ENCODE measurements around the gene BLM. TPM values are rescaled to one million over a fixed set of nuclear protein-coding genes. Genes with fewer than 3 reads are reported as not detected.

BLM gene
- total and polyA plus RNA-seq, 4 donors, result 2.2 to 8.7 (median 3.8) TPM

GRCh38 chr15:90862487-90862886 lies 145.3 kb downstream of the BLM start:
- WGBS, 2 donors, result 93 to 94% methylated on average over 6 of the region's 6 CpGs
- Histone ChIP-seq H3K27me3 (ENCODE audit: control insufficient read depth in 3 of 3, insufficient read depth in 3 of 3, low read length in 2 of 3) (no peaks in the 10 kb centered on the region), H3K27ac (ENCODE audit: low read depth in 1 of 2, low read length in 1 of 2) (no peak overlapping the region), H3K36me3 (ENCODE audit: control insufficient read depth in 4 of 4, insufficient read depth in 4 of 4, low read length in 4 of 4) (no peaks in the 10 kb centered on the region), H3K4me1 (ENCODE audit: control insufficient read depth in 5 of 5, insufficient read depth in 5 of 5, low read length in 5 of 5) (peaks cover 0 to 10% (median 0%) of the 10 kb centered on the region in 5 donors), H3K4me3 (no peak overlapping the region), H3K9ac (ENCODE audit: insufficient read depth in 1 of 2, low read length in 2 of 2) (no peak overlapping the region), H3K9me3 (ENCODE audit: control insufficient read depth in 4 of 4, insufficient read depth in 3 of 4, low read length in 3 of 4) (no peaks in the 10 kb centered on the region)
- ATAC-seq (ENCODE audit: insufficient read depth, low FRiP score), result no peak
- no peak for TF ChIP-seq CTCF (IDR thresholded peaks at IDR 0.05; ENCODE audit: control extremely low read depth, extremely low read depth)
- DNase-seq, result no peak

- Histone ChIP-seq H3K36me3 (ENCODE audit: control insufficient read depth in 4 of 4, insufficient read depth in 4 of 4, low read length in 4 of 4) (no peaks in the 10 kb centered on the region), H3K9ac (ENCODE audit: insufficient read depth in 1 of 2, low read length in 2 of 2) (no peak overlapping the region), H3K9me3 (ENCODE audit: control insufficient read depth in 4 of 4, insufficient read depth in 3 of 4, low read length in 3 of 4) (no peaks in the 10 kb centered on the region), H3K27ac (ENCODE audit: low read depth in 1 of 2, low read length in 1 of 2) (peak overlapping the region in 1 of 2 donors; percentile 73), H3K27me3 (ENCODE audit: control insufficient read depth in 3 of 3, insufficient read depth in 3 of 3, low read length in 2 of 3) (no peaks in the 10 kb centered on the region), H3K4me3 (no peak overlapping the region), H3K4me1 (ENCODE audit: control insufficient read depth in 5 of 5, insufficient read depth in 5 of 5, low read length in 5 of 5) (peaks cover 0 to 11% (median 0%) of the 10 kb centered on the region in 5 donors)
- 37 to 58% methylated on average over 5 of the region's 5 CpGs for WGBS, 2 donors
- TF ChIP-seq CTCF (IDR thresholded peaks at IDR 0.05; ENCODE audit: control extremely low read depth, extremely low read depth), result no peak
- DNase-seq, result no peak
- ATAC-seq (ENCODE audit: insufficient read depth, low FRiP score), result peak; percentile 43
Observed at GRCh38 chr15:90862964-90863778, 146.0 kb downstream of the BLM start.

GRCh38 chr15:90863987-90864386 lies 146.8 kb downstream of the BLM start:
- Histone ChIP-seq H3K4me1 (ENCODE audit: control insufficient read depth in 5 of 5, insufficient read depth in 5 of 5, low read length in 5 of 5) (peaks cover 0 to 18% (median under 1%) of the 10 kb centered on the region in 5 donors), H3K9me3 (ENCODE audit: control insufficient read depth in 4 of 4, insufficient read depth in 3 of 4, low read length in 3 of 4) (no peaks in the 10 kb centered on the region), H3K9ac (ENCODE audit: insufficient read depth in 1 of 2, low read length in 2 of 2) (no peak overlapping the region), H3K36me3 (ENCODE audit: control insufficient read depth in 4 of 4, insufficient read depth in 4 of 4, low read length in 4 of 4) (no peaks in the 10 kb centered on the region), H3K4me3 (no peak overlapping the region), H3K27ac (ENCODE audit: low read depth in 1 of 2, low read length in 1 of 2) (peak overlapping the region in 1 of 2 donors; percentile 73), H3K27me3 (ENCODE audit: control insufficient read depth in 3 of 3, insufficient read depth in 3 of 3, low read length in 2 of 3) (no peaks in the 10 kb centered on the region)
- no peak for TF ChIP-seq CTCF (IDR thresholded peaks at IDR 0.05; ENCODE audit: control extremely low read depth, extremely low read depth)
- DNase-seq, result no peak
- ATAC-seq (ENCODE audit: insufficient read depth, low FRiP score), result no peak
- 89 to 91% methylated on average over 4 of the region's 4 CpGs for WGBS, 2 donors

Measured in lung (tissue), 12 donors.